Left lung (tissue), 10 donors: ENCODE measurements around the gene ZFHX3. TPM values are rescaled to one million over a fixed set of nuclear protein-coding genes. Genes with fewer than 3 reads are reported as not detected.

ENCODE experiments used
- ATAC-seq: fragments of 200-7000 bp; cut with Tn5 transposase; one replicate; pipeline ENCODE4 v1.9.1; 2020; ENCODE audit warnings: moderate library complexity
- DNase-seq, 4 donors: peaks; one replicate each; pipeline ENCODE4 v3.0.0-alpha.2; 2013 to 2020
- H3K27ac ChIP-seq, 2 donors: fragments of 200-600 bp; sonication (generic) in 1 of 2; one replicate each; pipeline versions ENCODE4 v1.5.0 to v1.8.0; 2020 to 2021
- H3K27me3 ChIP-seq, 2 donors: fragments of 200-600 bp; sonication (generic) in 1 of 2; one replicate each; pipeline versions ENCODE4 v1.5.0 to v1.8.0; 2020 to 2021
- H3K36me3 ChIP-seq, 2 donors: fragments of 200-600 bp; sonication (generic) in 1 of 2; one replicate each; pipeline versions ENCODE4 v1.5.0 to v1.8.0; 2020 to 2021
- H3K4me1 ChIP-seq, 2 donors: fragments of 200-600 bp; one replicate each; pipeline ENCODE4 v1.8.0; 2021
- H3K4me3 ChIP-seq, 2 donors: fragments of 200-600 bp; sonication (generic) in 1 of 2; one replicate each; pipeline versions ENCODE4 v1.5.0 to v1.8.0; 2020 to 2021; ENCODE audit warnings: mild to moderate bottlenecking in 1 of 2
- H3K9me3 ChIP-seq, 2 donors: fragments of 200-600 bp; sonication (generic) in 1 of 2; one replicate each; pipeline versions ENCODE4 v1.5.0 to v1.8.0; 2020 to 2021
- CTCF ChIP-seq, 2 donors: fragments of 200-600 bp; sonication (generic) in 1 of 2; IDR thresholded peaks; one replicate each; pipeline versions ENCODE4 v1.5.0 to v1.8.0; 2021; ENCODE audit warnings: antibody characterized with exemption in 2 of 2
- intact Hi-C, 2 donors: fragments of 100-400 bp; cut with DNase I; formaldehyde crosslinking; loops; one replicate each; pipeline versions ENCODE4 v1.11.2 to v1.14.2; 2022
- polyA plus RNA-seq, 6 donors: library from polyadenylated mRNA; unstranded; fragments of 120-200 nt; gene quantifications; one replicate each; pipeline ENCODE4 v1.2.1, GENCODE V29; 2013; ENCODE audit not compliant: insufficient read length in 6 of 6
- total RNA-seq, 2 donors: library from RNA; stranded (reverse); fragmentation: NEBNext Ultra II Directional; extraction: Animal tissue kit (Norgen Biotek cat#: 25700); gene quantifications; one replicate each; pipeline ENCODE4 v1.2.1, GENCODE V29; 2021
- donor health status: DM: no; HTN: yes; CAD: no.
- donor health status: DM: no; HTN: no; CAD: no.

The ZFHX3 gene
- total and polyA plus RNA-seq, 8 donors, result 21.4 to 34.7 (median 32.2) TPM

GRCh38 chr16:72769876-72770275 lies 278.1 kb downstream of the ZFHX3 start:
- H3K36me3 ChIP-seq, result no peaks in the 10 kb centered on the region
- H3K9me3 ChIP-seq, result peaks cover 0 to 15% of the 10 kb centered on the region in 2 donors
- no peaks in the 10 kb centered on the region for H3K27me3 ChIP-seq
- no peak overlapping the region for H3K4me3 ChIP-seq
- no peak for ATAC-seq
- DNase-seq, result no peak
- TF ChIP-seq CTCF (IDR thresholded peaks at IDR 0.05), result no peak
- no peak overlapping the region for H3K27ac ChIP-seq
- intact Hi-C loops, result no loop called here
- H3K4me1 ChIP-seq, result no peaks in the 10 kb centered on the region

- no peak for TF ChIP-seq CTCF (IDR thresholded peaks at IDR 0.05)
- Histone ChIP-seq H3K9me3 (peaks cover 0 to 15% of the 10 kb centered on the region in 2 donors), H3K4me1 (no peaks in the 10 kb centered on the region), H3K27ac (no peak overlapping the region), H3K4me3 (no peak overlapping the region), H3K27me3 (no peaks in the 10 kb centered on the region), H3K36me3 (no peaks in the 10 kb centered on the region)
- ATAC-seq, result no peak
- no peak for DNase-seq
- intact Hi-C loops, result no loop called here
Measured at GRCh38 chr16:72768591-72768990, 279.3 kb downstream of the ZFHX3 start.

GRCh38 chr16:72766506-72766905 lies 281.4 kb downstream of the ZFHX3 start:
- H3K9me3 ChIP-seq, result peaks cover 0 to 8% of the 10 kb centered on the region in 2 donors
- intact Hi-C loops, result no loop called here
- no peak for TF ChIP-seq CTCF (IDR thresholded peaks at IDR 0.05)
- no peaks in the 10 kb centered on the region for H3K27me3 ChIP-seq
- H3K27ac ChIP-seq, result no peak overlapping the region
- no peak for DNase-seq
- no peak overlapping the region for H3K4me3 ChIP-seq
- no peaks in the 10 kb centered on the region for H3K4me1 ChIP-seq
- no peaks in the 10 kb centered on the region for H3K36me3 ChIP-seq
- no peak for ATAC-seq

GRCh38 chr16:72764015-72764654 lies 283.8 kb downstream of the ZFHX3 start:
- no peak overlapping the region for H3K4me3 ChIP-seq
- H3K36me3 ChIP-seq, result no peaks in the 10 kb centered on the region
- intact Hi-C loops, result no loop called here
- H3K27ac ChIP-seq, result no peak overlapping the region
- no peaks in the 10 kb centered on the region for H3K27me3 ChIP-seq
- no peaks in the 10 kb centered on the region for H3K9me3 ChIP-seq
- no peak for ATAC-seq
- TF ChIP-seq CTCF (IDR thresholded peaks at IDR 0.05), result no peak
- no peaks in the 10 kb centered on the region for H3K4me1 ChIP-seq
- DNase-seq, result no peak

- no peaks in the 10 kb centered on the region for H3K4me1 ChIP-seq
- H3K4me3 ChIP-seq, result no peak overlapping the region
- H3K36me3 ChIP-seq, result no peaks in the 10 kb centered on the region
- peaks cover 4 to 19% of the 10 kb centered on the region in 2 donors for H3K9me3 ChIP-seq
- H3K27me3 ChIP-seq, result no peaks in the 10 kb centered on the region
- no peak overlapping the region for H3K27ac ChIP-seq
- ATAC-seq (no peak), DNase-seq (no peak)
- no peak for TF ChIP-seq CTCF (IDR thresholded peaks at IDR 0.05)
- intact Hi-C loops, result no loop called here
Measured at GRCh38 chr16:72760581-72760980, 287.3 kb downstream of the ZFHX3 start.
